NCI-H1092 treated with DMSO at 0.1 percent for 48 hours (cell line): Measurements from ENCODE around the gene CYP1B1.
A peak's percentile ranks its signal among the peaks of the same experiment; 100 is the strongest.
"Not testable (repeated sequence)": the region's sequence is repeated elsewhere in the genome, so short reads cannot be mapped to it uniquely, and the experiment has no call there.

Source experiments
- DNase-seq: peaks from one replicate; lab custom pipeline; 2025; lab: John Stamatoyannopoulos, UW

The CYP1B1 gene

DNA sequence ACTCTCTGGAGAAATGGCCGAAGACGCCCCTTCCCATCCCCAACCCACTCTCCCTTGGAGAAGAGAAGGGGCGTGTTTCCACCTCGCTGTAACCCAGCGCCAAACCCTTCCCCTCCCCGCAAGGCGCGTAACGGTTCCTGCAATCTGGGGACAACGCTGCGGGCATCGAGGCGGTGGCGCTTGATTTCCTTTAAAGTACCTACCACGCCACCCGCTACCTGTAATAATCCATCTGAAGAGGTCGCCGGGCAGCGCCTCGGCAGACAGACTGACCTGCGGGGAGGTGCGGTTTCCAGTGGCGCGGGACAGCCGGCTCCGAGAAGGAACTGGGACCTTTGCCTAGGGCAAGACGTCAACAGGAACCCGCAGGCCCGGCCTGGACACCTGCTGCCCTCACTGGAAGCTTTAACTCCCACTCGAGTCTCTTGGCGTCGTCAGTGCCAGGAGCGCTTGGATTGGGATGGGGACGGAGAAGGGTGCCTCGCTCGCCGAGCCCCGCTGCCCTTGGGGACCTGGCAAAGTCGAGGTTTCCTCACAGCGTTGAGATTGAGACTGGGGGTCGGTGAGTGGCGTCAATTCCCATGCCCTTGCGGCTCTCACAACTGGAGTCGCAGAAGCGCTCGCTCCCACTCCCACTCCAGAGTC lies at the start of gene CYP1B1:
CYP1B1 (minus strand) TSS at position 645 of the 645 bp plus-strand sequence. CDS start 763 bp downstream, outside the sequence.
- no peak for DNase-seq

DNA sequence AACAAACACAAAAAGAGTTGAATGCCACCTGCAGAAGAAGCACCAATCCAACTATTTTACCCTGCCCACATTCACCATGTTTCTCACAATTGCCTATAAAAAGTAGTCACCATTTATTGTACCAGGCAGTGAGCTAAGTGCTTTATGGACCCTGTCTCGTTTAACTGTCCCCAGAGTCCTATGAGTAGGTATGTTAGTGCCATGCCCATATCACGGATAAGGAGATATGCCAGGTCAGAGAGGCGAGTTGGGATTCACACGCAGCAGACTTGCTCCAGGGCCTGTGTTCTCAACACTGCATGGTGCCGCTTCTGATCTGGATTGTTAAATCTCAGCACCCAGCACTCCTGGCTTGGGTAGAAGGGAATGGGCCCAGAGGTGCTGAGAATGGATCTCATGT lies 49.1 kb upstream of the CYP1B1 start:
- DNase-seq: no peak

DNA sequence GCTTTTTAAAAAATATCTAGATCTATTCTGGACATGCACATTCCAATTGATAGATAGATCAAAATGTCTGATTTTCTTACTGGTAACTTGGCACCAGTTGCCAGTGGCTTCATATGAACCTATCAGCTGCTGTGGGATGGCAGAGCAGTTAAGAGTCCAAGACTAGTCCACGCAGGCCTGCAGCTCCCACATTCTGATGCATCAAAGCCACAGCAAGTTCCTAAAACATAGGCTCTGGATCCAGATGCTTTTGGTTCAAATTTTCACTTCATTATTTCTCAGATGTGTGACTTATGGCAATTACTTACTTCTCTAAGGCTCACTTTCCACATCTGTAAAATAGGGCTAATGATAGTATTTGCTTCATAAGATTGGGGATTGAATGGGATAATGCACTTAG lies 48.0 kb upstream of the CYP1B1 start:
- DNase-seq: no peak

DNA sequence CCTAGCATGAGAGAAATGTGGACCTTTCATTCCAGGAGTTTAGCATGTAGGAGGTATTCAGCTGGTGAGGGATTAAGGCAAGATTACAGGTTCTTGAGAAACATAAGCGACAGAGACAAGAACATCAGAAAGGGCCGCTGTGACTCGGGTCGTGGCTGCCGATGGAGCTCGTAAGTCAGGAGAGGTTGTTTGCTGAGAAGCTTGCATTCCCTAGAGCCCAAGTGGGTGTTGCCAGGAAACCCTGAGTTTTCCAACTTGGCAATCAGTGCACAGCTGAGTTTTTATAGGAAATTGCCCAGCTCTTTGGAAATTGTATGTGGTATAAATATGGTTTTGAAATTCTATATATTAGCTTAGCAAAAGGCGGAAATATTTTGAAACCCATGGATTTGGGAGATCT lies 46.4 kb upstream of the CYP1B1 start:
- DNase-seq: no peak

DNA sequence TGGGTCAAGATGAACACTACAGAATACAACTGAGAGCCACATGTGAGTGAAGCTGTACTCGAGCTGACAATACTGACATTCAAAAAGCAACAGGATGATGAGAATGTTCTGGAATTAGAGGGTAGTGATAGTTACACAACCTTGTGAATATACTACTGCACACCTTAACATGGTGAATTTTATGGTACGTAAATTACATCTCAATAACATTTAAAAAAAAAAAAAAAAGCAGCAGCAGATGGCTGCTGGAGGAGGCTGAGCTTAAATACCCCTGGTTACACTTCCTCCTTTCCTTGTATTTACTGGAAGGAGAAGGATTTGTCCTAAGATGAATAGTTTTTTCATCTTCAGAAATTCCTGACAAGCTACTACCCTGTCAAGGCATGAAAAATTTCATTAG lies 45.5 kb upstream of the CYP1B1 start:
- DNase-seq: no peak

DNA sequence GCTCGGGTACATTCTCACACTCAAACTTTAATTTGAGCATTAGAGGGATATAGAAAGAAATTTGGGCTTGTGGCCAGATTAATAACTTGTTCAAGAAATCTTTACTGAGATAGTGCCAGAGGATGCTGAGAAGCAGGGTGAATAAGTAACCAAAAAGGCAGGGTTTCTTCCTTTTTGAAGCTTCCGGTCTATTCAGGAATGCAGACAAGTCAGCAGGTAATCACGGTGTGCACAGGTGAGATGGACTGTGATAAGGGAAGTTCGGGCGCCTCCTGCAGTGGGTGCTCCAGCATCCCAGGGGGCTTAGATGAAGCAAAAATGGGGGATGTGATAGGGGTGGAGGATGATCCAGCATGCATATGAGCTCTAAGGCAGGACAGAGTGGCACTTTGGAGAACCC lies 44.9 kb upstream of the CYP1B1 start:
- DNase-seq: no peak

DNA sequence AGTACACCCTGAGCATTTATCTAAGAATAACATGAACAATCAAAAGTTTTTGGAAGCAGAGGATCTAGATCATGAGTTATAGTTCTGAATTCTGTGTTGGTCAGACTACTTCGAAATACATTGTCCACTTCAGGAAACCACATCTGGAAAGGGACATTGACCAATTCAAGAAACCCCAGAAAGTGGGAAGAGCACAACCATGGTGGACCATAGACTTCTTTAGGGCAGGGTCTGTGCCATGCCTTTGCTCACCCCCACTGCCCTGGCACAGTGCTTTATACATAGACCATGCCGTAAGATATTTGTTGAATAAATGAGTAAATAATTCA lies 44.3 kb upstream of the CYP1B1 start:
- no peak for DNase-seq

DNA sequence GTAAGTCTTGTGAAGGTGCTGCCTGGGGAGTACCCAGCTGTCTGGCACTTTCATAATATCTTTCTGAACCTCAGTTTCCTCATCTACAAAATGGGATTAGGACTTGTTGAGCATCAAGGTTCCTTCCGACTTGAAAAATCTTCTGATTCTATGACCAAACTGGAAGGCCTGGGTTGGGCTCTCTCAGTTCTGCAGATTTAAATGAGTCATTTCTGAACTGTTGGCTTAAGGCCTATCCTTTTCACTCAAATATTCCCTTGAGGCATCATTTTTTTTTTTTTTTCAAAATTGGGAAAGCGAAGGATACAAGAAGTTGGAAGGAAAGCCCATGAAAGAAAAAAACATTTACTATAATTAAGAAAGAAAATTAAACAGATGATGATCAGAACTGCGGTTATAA lies 40.8 kb upstream of the CYP1B1 start:
- DNase-seq: no peak

DNA sequence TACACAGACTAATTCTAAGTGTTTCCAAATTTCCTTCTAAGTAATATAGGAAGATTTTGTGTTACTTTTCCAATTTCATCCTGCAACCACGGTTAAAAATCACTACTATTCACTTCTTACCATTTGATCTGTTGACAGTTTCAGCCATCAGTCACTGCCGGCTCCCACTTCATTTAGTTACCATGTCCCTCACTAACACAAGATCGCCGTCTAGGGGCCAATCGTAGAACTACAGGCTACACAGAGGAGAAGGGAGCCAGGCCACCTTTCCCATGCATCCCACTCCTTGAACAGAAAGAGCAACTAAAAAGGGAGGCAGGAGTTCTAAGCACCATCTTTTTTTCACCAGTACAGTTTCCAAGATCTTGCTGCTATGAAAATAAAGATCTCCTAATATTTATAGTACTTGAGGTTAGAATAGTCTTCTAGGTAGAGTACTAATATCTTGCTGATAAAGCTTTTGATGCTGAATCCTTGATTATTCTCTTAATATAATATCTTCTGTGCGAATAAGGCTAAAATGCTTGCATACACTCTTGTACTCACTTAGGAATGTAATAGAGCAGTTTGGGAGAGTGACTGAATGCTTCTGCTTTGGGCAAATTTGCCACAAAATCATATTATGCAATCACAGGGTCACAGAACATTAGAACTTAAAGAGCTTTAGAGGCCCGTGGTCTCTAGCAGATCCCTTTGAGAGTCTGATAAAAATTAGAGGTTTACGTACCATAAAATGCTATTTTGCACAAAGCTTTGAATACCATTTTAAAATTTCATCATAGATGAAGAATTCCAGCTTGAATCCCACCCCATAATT lies 39.5 kb upstream of the CYP1B1 start:
- DNase-seq: peak; percentile 21

DNA sequence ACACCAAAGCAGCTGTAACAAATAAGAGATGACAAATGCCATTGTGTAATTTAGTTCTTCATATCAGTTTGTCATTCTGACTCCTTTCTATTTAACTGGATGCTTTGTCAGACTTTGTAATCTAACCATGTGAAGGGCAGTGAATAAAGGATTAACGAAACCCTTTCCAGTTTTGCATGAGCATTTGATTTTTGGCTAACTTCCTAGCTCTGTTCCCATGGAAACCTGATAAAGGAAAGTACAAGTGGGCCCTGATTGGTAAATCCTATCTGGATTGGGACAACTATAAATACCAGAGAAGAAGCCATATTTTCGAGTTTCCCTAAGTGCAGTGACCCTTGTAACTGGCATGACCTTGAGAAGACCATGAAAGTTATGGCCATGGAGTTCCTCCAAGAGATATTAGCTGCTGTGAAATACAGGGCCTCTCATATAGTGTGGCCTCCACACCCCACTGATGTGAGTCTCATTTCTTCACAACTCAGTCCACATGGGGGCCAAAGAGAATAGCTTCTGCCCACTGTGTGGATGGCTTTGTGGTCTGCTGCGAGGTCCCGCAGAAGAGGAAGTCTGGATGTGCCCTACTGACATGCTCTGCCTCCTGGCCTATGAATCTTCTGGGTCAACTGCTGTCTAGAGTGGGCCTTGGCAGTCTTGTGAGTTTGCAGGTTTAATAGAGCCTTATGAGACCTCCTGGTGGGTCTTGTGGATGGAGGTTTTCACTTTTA lies 38.2 kb upstream of the CYP1B1 start:
- no peak for DNase-seq

DNA sequence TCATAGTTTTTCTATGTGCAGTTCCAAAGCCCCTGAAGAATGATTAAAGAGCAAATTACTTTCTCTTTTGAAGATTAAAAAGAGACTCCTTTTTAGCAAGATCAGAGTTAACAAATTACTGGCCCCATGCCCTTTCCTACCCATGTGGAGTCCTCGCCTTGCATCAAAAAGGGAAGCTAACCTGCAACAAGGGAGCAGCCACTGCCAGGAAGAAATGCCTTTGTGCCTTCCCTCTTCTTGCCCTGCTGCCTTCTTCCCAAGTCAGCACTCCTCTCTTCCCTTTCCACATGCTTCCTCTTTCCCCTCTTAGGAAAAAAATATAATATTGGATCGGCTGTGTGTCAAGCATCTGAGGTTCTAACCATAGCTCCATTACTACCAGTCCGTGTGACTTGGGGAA lies 37.1 kb upstream of the CYP1B1 start:
- no peak for DNase-seq

DNA sequence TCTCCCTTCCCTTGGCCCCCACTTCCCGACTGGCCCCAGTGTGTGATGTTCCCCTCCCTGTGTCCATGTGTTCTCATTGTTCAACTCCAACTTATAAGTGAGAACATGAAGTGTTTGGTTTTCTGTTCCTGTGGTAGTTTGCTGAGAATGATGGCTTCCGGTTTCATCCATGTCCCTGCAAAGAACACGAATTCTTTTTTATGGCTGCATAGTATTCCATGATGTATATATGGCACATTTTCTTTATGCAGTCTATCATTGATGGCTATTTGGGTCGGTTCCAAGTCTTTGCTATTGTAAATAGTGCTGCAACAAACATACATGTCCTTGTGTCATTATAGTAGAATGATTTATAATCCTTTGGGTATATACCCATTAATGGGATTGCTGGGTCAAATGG lies 35.4 kb upstream of the CYP1B1 start:
- DNase-seq: not testable (repeated sequence)

DNA sequence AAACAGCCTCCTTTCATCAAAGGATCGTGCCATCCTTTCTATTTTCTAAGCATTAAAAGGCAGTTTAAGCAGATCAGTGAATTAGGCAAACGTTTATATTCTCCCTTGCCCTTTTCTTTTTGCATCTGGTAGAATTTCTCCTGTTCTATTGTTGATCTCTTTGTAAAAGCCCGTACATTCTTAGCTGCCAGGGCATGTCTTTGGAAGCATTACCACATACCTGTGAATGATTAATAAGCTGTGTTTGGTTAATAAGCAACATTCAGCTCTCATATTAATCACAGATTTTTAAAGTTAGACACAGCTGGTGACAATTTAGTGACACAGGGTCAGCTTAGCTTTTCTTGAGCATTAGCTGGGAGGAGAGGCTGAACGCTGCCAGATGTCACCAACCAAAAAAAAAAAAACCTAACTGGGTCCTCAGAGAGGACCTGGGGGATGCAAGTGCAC lies 33.8 kb upstream of the CYP1B1 start:
- DNase-seq: no peak

DNA sequence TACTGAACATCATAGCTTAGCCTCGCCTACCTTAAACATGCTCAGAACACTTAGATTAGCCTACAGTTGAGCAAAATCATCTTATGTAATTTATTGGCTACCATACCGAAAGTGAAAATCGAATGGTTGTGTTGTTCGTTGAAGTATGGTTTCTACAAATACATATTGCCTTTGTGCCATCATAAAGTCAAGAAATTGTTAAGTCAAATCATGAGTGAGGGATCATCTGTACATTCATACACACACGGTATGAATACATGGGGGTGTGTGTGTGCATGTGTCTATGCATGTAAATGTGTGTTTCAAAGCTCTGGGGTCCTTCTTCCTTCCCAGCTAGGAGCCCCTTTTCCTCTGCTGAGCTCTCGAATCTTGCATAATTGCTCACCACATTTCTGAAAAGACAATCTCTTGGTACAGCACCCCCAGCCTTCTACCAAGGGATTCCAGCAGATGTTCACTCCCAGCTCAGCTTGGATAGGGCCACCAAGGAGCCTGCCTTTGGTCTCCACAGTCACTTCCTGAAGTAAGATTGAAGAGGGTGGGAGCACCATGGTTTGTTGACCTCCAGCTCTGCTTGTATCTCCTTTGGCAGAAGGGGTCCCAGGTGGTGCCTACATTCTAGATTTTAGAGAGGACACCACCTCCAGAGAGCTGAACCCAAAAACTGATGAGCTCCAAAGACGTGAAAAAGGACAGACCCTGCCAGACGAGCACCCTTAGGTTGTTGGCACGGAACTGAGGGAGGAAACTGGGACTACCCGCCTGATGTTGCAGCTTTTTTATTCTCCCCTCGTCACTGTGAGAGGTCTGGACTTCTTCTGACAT lies 33.2 kb upstream of the CYP1B1 start:
- DNase-seq: no peak

DNA sequence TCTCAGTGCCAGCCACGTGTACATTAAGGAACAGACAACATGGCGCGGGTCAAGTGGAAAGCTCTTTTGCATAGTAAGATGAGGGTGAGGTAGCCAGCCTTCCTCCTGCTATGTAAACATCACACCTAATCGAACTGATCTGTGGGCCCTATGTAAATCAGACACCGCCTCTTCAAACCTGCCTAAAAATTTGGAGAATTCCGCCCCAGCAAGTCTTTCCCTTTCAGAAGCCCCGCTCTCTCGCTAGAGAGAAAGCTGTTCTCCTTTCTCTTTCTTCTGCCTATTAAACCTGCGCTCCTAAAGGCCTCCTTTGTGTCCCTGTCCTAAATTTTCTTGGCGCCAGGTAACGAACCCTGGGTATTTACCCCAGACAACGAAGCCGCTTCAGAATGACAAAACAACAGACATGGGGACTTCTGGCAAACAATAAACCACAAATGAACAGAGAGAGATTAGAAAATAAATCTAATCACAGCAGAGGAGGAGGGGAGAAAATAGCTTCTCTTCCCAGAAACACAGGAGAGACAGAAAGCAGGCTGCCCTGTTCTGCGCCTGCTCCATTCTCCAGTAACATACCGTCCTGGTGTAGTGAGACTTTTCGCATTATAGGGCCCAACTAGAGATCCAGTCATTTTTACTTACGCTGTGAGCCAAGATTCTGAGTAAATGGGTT lies 31.9 kb upstream of the CYP1B1 start:
- no peak for DNase-seq

DNA sequence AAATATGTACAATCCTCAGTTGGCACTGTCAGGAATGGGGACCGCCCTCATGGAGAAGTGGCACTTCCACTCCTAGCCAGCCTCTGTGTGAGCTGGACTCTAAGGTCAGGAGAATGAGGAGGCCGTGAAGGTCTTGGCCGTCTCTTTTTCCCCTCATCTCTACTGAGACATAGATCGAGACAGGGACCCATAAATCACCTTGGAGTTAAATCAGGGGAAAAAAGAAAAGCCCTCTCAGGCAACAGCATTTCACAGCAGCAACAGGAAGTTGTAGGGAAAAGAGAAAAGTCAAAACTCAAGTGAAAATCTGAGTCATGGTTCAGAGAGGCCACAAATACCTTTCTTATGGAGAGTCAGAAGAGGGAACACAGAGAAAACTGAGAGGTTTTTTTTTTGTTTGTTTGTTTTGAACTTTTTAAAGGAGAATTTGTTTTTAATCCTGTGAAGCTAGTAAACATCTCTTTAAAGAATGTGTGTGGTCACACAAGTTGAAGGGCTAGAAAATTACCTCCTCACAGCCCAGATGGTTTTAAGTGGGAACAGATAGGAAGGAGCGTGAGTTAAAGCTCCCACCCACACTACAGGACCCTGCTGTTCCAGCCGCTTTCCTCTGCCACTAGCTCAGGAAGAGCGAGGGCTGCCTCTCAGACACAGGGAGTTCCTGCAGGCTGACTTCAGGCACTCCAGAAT lies 30.6 kb upstream of the CYP1B1 start:
- no peak for DNase-seq

DNA sequence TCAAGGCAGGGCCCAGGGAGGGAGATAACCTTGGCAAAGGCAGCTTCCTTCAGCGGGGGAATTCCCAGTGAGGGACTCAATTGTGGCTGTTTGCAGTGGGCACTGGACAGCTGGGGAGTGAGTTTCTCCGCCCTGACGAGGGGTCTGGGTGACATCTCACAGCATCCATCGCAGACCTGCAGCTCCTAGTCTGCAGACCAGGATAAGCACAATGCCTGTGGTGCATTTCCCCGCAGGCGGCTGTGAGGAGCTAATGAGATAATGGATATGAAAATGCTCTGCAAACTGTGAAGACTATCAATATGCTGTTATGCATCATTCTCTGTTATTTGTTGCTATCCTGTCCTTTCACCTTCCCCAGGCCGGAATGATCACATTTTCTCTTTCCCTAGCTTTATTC lies 30.0 kb upstream of the CYP1B1 start:
- DNase-seq: no peak

DNA sequence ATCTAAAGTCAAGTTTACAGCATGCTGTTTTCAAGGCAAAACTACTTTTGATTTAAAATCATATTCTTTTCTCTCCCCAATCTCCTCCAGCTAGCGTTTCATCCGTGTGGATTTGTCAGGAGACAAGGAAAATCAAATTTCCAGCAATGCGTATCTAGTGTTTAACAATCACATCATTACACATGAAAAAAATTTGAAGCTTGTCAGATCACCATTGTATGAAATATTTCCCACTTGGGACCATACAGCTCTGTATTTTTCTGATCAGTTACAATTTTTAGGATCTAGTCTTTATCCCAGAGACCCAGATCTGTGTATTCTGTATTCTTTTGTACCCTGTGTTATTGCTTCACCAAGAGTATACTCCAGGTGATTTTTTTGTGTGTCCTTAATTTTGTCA lies 28.6 kb upstream of the CYP1B1 start:
- no peak for DNase-seq

DNA sequence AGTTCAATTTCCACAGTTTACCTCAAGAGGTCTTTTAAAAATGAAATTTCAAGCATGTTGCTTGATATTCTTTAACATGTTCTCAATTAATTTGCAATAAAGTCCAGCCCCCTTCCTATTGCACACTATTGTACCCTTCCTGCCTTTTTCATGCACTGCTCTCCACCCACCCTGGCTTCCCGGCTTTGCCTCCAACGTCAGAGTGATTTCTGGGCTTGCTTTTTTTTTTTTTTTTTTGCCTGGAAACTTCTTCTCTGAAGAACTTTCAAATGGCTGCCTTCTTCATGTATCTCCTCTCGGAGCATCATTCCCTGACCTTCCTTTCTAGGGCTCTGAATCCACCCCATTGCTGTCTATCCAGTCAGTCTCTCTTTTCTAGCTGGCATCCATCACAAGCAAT lies 24.4 kb upstream of the CYP1B1 start:
- DNase-seq: no peak

DNA sequence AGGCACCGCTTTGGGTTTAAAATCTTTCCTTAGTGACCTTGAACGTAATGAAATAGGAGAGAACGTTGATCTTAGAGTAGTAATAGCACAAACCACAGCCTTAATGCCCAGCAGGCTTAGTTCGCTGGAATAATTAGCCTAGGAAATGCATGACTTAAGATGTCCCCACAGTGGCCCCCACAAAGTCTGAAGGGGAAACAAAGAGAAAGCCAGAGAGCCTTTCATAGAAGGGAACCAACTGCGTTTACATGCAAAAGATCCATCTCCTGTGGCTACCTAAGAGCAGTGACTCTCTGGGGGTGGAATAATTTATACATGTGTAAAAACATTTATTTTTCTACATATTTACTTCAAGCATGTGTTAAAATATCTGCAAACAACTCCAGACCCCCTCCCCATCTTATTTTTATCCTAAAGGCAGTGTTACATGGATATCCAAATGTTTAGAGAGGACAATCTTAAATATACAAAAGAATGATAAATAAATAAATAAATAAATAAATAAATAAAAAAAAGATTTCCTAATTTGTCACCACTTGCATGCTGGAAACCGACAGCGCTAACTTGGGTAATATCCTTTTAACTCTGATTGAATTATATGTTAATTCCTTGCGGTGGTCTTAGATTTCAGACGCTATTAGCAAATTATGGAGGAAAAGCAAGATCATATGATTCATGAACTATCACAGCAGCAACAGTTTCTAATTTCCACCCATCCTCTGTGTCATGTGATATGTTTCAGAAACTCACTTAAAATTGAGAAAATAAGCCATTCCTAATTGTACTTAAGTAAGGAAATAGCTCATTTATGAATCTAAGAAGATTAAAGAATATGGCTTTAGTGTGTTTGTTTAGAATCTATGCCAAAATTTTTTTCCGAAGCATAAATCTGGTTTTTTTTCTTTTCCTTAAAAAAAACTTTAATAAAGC lies 23.4 kb upstream of the CYP1B1 start:
- no peak for DNase-seq
